Measurements from ENCODE around the gene MYO16.
"Not testable (repeated sequence)": the region's sequence is repeated elsewhere in the genome, so short reads cannot be mapped to it uniquely, and the experiment has no call there.

The MYO16 gene

GRCh38 chr13:108991416-108991815 lies 362.0 kb downstream of the MYO16 start:
- not testable (repeated sequence) for DNase-seq

- DNase-seq = no peak
These were observed 363.9 kb downstream of the MYO16 start for GRCh38 chr13:108993346-108993745.

GRCh38 chr13:108996430-108996829 lies 367.0 kb downstream of the MYO16 start:
- DNase-seq = no peak

- DNase-seq = no peak
These were observed 370.8 kb downstream of the MYO16 start for GRCh38 chr13:109000207-109000606.

GRCh38 chr13:109002934-109003333 lies 373.5 kb downstream of the MYO16 start:
- DNase-seq = no peak

GRCh38 chr13:109007946-109008345 lies 378.5 kb downstream of the MYO16 start:
- no peak for DNase-seq

GRCh38 chr13:109009756-109010155 lies 380.3 kb downstream of the MYO16 start:
- no peak for DNase-seq

GRCh38 chr13:109010912-109011311 lies 381.5 kb downstream of the MYO16 start:
- DNase-seq = no peak

GRCh38 chr13:109012115-109012514 lies 382.7 kb downstream of the MYO16 start:
- DNase-seq = no peak

GRCh38 chr13:109021558-109021957 lies 392.1 kb downstream of the MYO16 start:
- DNase-seq = no peak

- no peak for DNase-seq
These were observed 395.2 kb downstream of the MYO16 start for GRCh38 chr13:109024611-109025010.

- DNase-seq = no peak
These were observed 396.9 kb downstream of the MYO16 start for GRCh38 chr13:109026266-109026665.

- no peak for DNase-seq
These were observed 399.2 kb downstream of the MYO16 start for GRCh38 chr13:109028624-109029023.

- no peak for DNase-seq
These were observed 403.7 kb downstream of the MYO16 start for GRCh38 chr13:109033090-109033489.

GRCh38 chr13:109036078-109036780 lies 406.8 kb downstream of the MYO16 start:
- DNase-seq = no peak

GRCh38 chr13:109043636-109044035 lies 414.2 kb downstream of the MYO16 start:
- DNase-seq = no peak

- DNase-seq = no peak
These were observed 426.4 kb downstream of the MYO16 start for GRCh38 chr13:109055850-109056249.

GRCh38 chr13:109058087-109058486 lies 428.7 kb downstream of the MYO16 start:
- DNase-seq = no peak

- no peak for DNase-seq
These were observed 443.1 kb downstream of the MYO16 start for GRCh38 chr13:109072505-109072904.

- no peak for DNase-seq
These were observed 445.0 kb downstream of the MYO16 start for GRCh38 chr13:109074436-109074835.

- no peak for DNase-seq
These were observed 445.4 kb downstream of the MYO16 start for GRCh38 chr13:109074853-109075252.

- no peak for DNase-seq
These were observed 458.7 kb downstream of the MYO16 start for GRCh38 chr13:109087916-109088623.

- no peak for DNase-seq
These were observed 459.2 kb downstream of the MYO16 start for GRCh38 chr13:109088624-109088917.

- DNase-seq = no peak
These were observed 461.4 kb downstream of the MYO16 start for GRCh38 chr13:109090796-109091195.

GRCh38 chr13:109091249-109091648 lies 461.8 kb downstream of the MYO16 start:
- no peak for DNase-seq

Measured in GF-D8 (cell line).